MM.1S (cell line): ENCODE data around the gene TBC1D21.
"Not testable (repeated sequence)": the region's sequence is repeated elsewhere in the genome, so short reads cannot be mapped to it uniquely, and the experiment has no call there.

Experiments used
- DNase-seq: peaks from one replicate; pipeline ENCODE4 v3.0.0-alpha.2; 2015
- H2AFZ ChIP-seq: fragments of 300-600 bp; sonication (generic); 2 replicates; pipeline ENCODE4 v1.6.0; 2016; ENCODE audit warnings: antibody characterized with exemption, low read length
- H3F3A ChIP-seq: fragments of 300-600 bp; sonication (generic); 2 replicates; pipeline ENCODE4 v1.6.1; 2016; ENCODE audit warnings: mild to moderate bottlenecking, antibody characterized with exemption, low read length, moderate library complexity, mixed read lengths; ENCODE audit not compliant: insufficient read depth
- H3K27ac ChIP-seq: fragments of 300-600 bp; sonication (generic); 2 replicates; pipeline ENCODE4 v1.5.1; 2016; ENCODE audit warnings: mild to moderate bottlenecking, low read length
- H3K27me3 ChIP-seq: fragments of 300-600 bp; sonication (generic); replicated peaks from 2 replicates; pipeline ENCODE4 v1.6.0; 2016; ENCODE audit warnings: low read length; ENCODE audit not compliant: insufficient read depth
- H3K36me3 ChIP-seq: fragments of 300-600 bp; sonication (generic); replicated peaks from 2 replicates; pipeline ENCODE4 v1.6.1; 2016; ENCODE audit warnings: mild to moderate bottlenecking, low read length, mixed read lengths; ENCODE audit not compliant: insufficient read depth
- H3K4me1 ChIP-seq: fragments of 300-600 bp; sonication (generic); 2 replicates; pipeline ENCODE4 v1.6.1; 2016; ENCODE audit warnings: low read length, mixed read lengths
- H3K4me2 ChIP-seq: fragments of 300-600 bp; sonication (generic); 2 replicates; pipeline ENCODE4 v1.6.0; 2016; ENCODE audit warnings: low read depth, low read length
- H3K4me3 ChIP-seq: fragments of 300-600 bp; sonication (generic); 2 replicates; pipeline ENCODE4 v1.5.1; 2016; ENCODE audit warnings: low read length, mixed read lengths
- H3K79me2 ChIP-seq: fragments of 300-600 bp; sonication (generic); 2 replicates; pipeline ENCODE4 v1.6.1; 2016; ENCODE audit warnings: mixed run types, low read length, mixed read lengths
- H3K9ac ChIP-seq: fragments of 300-600 bp; sonication (generic); 2 replicates; pipeline ENCODE4 v1.6.1; 2016; ENCODE audit warnings: low read length, mixed read lengths
- H3K9me2 ChIP-seq: fragments of 300-600 bp; sonication (generic); replicated peaks from 2 replicates; pipeline ENCODE4 v1.6.1; 2016; ENCODE audit warnings: mild to moderate bottlenecking, low read length, mixed read lengths; ENCODE audit not compliant: insufficient read depth
- H3K9me3 ChIP-seq: fragments of 300-600 bp; sonication (generic); replicated peaks from 2 replicates; pipeline ENCODE4 v1.6.1; 2016; ENCODE audit warnings: mild to moderate bottlenecking, low read length, mixed read lengths; ENCODE audit not compliant: insufficient read depth
- H4K20me1 ChIP-seq: fragments of 300-600 bp; sonication (generic); 2 replicates; pipeline ENCODE4 v1.6.1; 2016; ENCODE audit warnings: mild to moderate bottlenecking, low read length, moderate library complexity, mixed read lengths; ENCODE audit not compliant: insufficient read depth
- CTCF ChIP-seq: fragments of 300-600 bp; sonication (generic); IDR thresholded peaks from 2 replicates; pipeline ENCODE4 v1.5.1; 2016; ENCODE audit warnings: antibody characterized with exemption, low read length, mixed read lengths
- EZH2 ChIP-seq: fragments of 300-600 bp; sonication (generic); optimal IDR thresholded peaks from 2 replicates; pipeline ENCODE3; 2017; ENCODE audit warnings: low read depth, mild to moderate bottlenecking, antibody characterized with exemption, low read length, mixed read lengths
- EZH2phosphoT487 ChIP-seq: fragments of 300-600 bp; sonication (generic); IDR thresholded peaks from 2 replicates; pipeline ENCODE4 v1.6.1; 2018; ENCODE audit warnings: antibody characterized with exemption, low read length

Gene TBC1D21

GRCh38 chr15:73936588-73937290 is 63.4 kb downstream of the TBC1D21 start:
- Histone ChIP-seq H3K9me2 (no peaks in the 10 kb centered on the region), H3K27me3 (peaks cover 23% of the 10 kb centered on the region; the same call in 1 of the 2 replicates), H2AFZ (no peak overlapping the region), H3K79me2 (no peaks in the 10 kb centered on the region), H3K36me3 (no peaks in the 10 kb centered on the region), H3K9ac (no peak overlapping the region), H3F3A (no peaks in the 10 kb centered on the region), H3K4me2 (no peak overlapping the region), H3K4me3 (no peak overlapping the region), H4K20me1 (no peaks in the 10 kb centered on the region), H3K4me1 (peaks cover 1% of the 10 kb centered on the region; the same call in 1 of the 2 replicates), H3K9me3 (no peaks in the 10 kb centered on the region), H3K27ac (no peak overlapping the region)
- TF ChIP-seq EZH2phosphoT487 (no peak), EZH2 (no peak), CTCF (no peak)
- DNase-seq, result no peak

GRCh38 chr15:73937296-73937695 is 63.9 kb downstream of the TBC1D21 start:
- Histone ChIP-seq H3K9me3 (no peaks in the 10 kb centered on the region), H3K4me1 (peaks cover 7% of the 10 kb centered on the region), H3K4me3 (no peak overlapping the region), H3K36me3 (no peaks in the 10 kb centered on the region), H3K4me2 (no peak overlapping the region), H4K20me1 (no peaks in the 10 kb centered on the region), H3K9me2 (no peaks in the 10 kb centered on the region), H3K27me3 (peaks cover 18% of the 10 kb centered on the region; the same call in 1 of the 2 replicates), H3K79me2 (no peaks in the 10 kb centered on the region), H3F3A (no peaks in the 10 kb centered on the region), H2AFZ (no peak overlapping the region), H3K27ac (no peak overlapping the region), H3K9ac (no peak overlapping the region)
- DNase-seq, result no peak
- TF ChIP-seq CTCF (no peak), EZH2phosphoT487 (no peak), EZH2 (no peak)

GRCh38 chr15:73937726-73938125 is 64.4 kb downstream of the TBC1D21 start:
- H3K9me3 ChIP-seq, result no peaks in the 10 kb centered on the region
- no peak for TF ChIP-seq EZH2
- TF ChIP-seq EZH2phosphoT487, result no peak
- TF ChIP-seq CTCF, result no peak
- no peak overlapping the region for H2AFZ ChIP-seq
- H3K4me1 ChIP-seq, result peaks cover 10% of the 10 kb centered on the region
- DNase-seq, result no peak
- no peak overlapping the region for H3K27ac ChIP-seq
- H3K79me2 ChIP-seq, result no peaks in the 10 kb centered on the region
- no peaks in the 10 kb centered on the region for H3F3A ChIP-seq
- H3K36me3 ChIP-seq, result no peaks in the 10 kb centered on the region
- H3K9me2 ChIP-seq, result no peaks in the 10 kb centered on the region
- H3K9ac ChIP-seq, result no peak overlapping the region
- H4K20me1 ChIP-seq, result no peaks in the 10 kb centered on the region
- peaks cover 15% of the 10 kb centered on the region; the same call in 1 of the 2 replicates for H3K27me3 ChIP-seq
- H3K4me3 ChIP-seq, result no peak overlapping the region
- no peak overlapping the region for H3K4me2 ChIP-seq

- H3K27me3 ChIP-seq, H3K9me3 ChIP-seq, H3K4me3 ChIP-seq, H3K79me2 ChIP-seq, H2AFZ ChIP-seq, H4K20me1 ChIP-seq, H3K4me1 ChIP-seq, DNase-seq, H3K4me2 ChIP-seq, H3K36me3 ChIP-seq, H3K9ac ChIP-seq, H3K27ac ChIP-seq, H3K9me2 ChIP-seq, H3F3A ChIP-seq: not testable (repeated sequence)
Observed at GRCh38 chr15:73938516-73938915, 65.2 kb downstream of the TBC1D21 start.
